CD1c-positive myeloid dendritic cell (primary cell): ENCODE results near the gene CRIM1.

Experiments used
- DNase-seq: peaks from one replicate; pipeline ENCODE4 v3.0.0-alpha.2; 2016; ENCODE audit errors: extremely low spot score

The CRIM1 gene

GRCh38 chr2:36482576-36483214 lies 127.1 kb downstream of the CRIM1 start:
- DNase-seq: no peak

GRCh38 chr2:36483290-36483689 lies 127.7 kb downstream of the CRIM1 start:
- DNase-seq: no peak

GRCh38 chr2:36484454-36484853 lies 128.9 kb downstream of the CRIM1 start:
- DNase-seq: no peak

- DNase-seq: no peak
These were observed 129.9 kb downstream of the CRIM1 start for GRCh38 chr2:36485521-36485920.

GRCh38 chr2:36486521-36487044 lies 131.0 kb downstream of the CRIM1 start:
- no peak for DNase-seq

GRCh38 chr2:36487947-36488346 lies 132.4 kb downstream of the CRIM1 start:
- DNase-seq: no peak

GRCh38 chr2:36489281-36489680 lies 133.7 kb downstream of the CRIM1 start:
- DNase-seq: no peak

GRCh38 chr2:36490749-36491148 lies 135.2 kb downstream of the CRIM1 start:
- no peak for DNase-seq

GRCh38 chr2:36492216-36492945 lies 136.8 kb downstream of the CRIM1 start:
- no peak for DNase-seq

- DNase-seq: no peak
These were observed 137.7 kb downstream of the CRIM1 start for GRCh38 chr2:36493306-36493705.

- no peak for DNase-seq
These were observed 142.1 kb downstream of the CRIM1 start for GRCh38 chr2:36497570-36498163.

- DNase-seq: no peak
These were observed 143.7 kb downstream of the CRIM1 start for GRCh38 chr2:36499128-36499820.

- DNase-seq: no peak
These were observed 144.5 kb downstream of the CRIM1 start for GRCh38 chr2:36500072-36500471.

- DNase-seq: no peak
These were observed 146.5 kb downstream of the CRIM1 start for GRCh38 chr2:36502081-36502480.

- DNase-seq: peak; percentile 60
These were observed 151.8 kb downstream of the CRIM1 start for GRCh38 chr2:36507408-36507812.

GRCh38 chr2:36509075-36509474 lies 153.5 kb downstream of the CRIM1 start:
- DNase-seq: no peak

- DNase-seq: no peak
These were observed 156.5 kb downstream of the CRIM1 start for GRCh38 chr2:36511858-36512603.

GRCh38 chr2:36512705-36513104 lies 157.1 kb downstream of the CRIM1 start:
- DNase-seq: no peak

- DNase-seq: no peak
These were observed 158.1 kb downstream of the CRIM1 start for GRCh38 chr2:36513661-36514060.

GRCh38 chr2:36515538-36515937 lies 160.0 kb downstream of the CRIM1 start:
- no peak for DNase-seq

GRCh38 chr2:36516136-36516870 lies 160.7 kb downstream of the CRIM1 start:
- DNase-seq: no peak
